ENCODE measurements around the gene SMYD3.

SMYD3 gene

GRCh38 chr1:246134789-246135188, 372.3 kb downstream of the SMYD3 start:
- no peak for DNase-seq

DNA sequence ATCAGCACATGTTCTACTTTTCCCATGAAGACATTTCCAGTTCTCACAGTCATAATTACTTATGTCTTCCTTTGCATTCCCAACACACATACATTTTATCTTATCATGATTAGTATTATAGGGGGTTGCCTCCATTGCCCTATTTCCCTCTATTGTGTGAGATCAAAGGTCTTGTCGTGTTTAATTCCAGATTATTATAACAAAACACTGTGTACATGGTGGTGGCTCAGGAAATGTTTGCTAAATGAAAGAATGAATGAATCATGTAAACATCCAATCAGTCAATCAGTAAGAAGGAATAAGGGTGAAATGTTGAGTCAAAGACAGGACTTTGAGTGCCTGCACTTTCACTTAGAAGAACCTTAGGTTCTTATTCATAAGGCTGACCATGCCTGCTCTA, 376.0 kb downstream of the SMYD3 start:
- DNase-seq = no peak

DNA sequence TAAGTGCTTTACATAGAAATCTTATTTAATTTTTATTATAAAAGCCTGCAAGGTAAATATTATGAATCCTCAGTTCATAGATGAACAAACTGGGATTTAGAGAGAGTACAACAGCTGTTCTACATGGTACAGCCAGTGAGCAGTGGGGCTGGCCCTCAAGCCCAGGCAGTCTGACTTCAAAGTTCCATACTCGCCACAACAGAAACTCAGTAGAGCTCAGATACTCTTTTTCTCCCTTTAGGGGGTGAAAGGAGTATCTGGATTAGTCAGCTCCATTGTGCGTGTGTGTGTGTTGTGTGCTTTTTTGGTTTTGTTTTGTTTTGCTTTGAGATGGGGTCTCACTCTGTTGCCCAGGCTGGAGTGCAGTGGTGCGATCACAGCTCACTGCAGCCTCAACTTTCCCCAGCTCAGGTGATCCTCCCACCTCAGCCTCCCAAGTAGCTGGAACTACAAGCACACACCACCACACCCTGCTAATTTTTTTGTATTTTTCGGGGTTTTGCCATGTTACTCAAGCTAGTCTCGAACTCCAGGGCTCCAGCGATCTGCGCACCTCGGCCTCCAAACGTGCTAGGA, 378.5 kb downstream of the SMYD3 start:
- DNase-seq = no peak

GRCh38 chr1:246126580-246126979, 380.5 kb downstream of the SMYD3 start:
- no peak for DNase-seq

- no peak for DNase-seq
These were observed 385.0 kb downstream of the SMYD3 start for GRCh38 chr1:246122071-246122470.

- no peak for DNase-seq
These were observed 385.5 kb downstream of the SMYD3 start for GRCh38 chr1:246121533-246121932.

- peak; percentile 44 for DNase-seq
These were observed 389.9 kb downstream of the SMYD3 start for GRCh38 chr1:246117066-246117791.

DNA sequence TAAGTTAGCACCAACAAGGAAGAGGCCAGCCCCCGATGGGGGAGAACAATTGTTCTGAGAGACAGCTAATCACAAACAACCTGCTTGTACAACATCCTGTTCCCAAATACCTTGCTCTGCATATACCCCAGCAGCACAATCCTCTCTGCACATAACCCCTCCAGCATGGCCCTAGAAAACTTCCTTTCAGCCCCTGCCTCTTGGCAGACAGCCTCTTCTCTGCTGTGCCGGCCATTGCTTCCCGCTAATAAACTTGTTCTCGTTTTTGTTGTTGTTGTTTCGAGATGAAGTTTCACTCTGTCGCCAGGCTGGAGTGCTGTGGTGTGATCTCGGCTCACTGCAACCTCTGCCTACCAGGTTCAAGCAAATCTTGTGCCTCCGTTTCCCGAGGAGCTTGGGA, 392.7 kb downstream of the SMYD3 start:
- no peak for DNase-seq

DNA sequence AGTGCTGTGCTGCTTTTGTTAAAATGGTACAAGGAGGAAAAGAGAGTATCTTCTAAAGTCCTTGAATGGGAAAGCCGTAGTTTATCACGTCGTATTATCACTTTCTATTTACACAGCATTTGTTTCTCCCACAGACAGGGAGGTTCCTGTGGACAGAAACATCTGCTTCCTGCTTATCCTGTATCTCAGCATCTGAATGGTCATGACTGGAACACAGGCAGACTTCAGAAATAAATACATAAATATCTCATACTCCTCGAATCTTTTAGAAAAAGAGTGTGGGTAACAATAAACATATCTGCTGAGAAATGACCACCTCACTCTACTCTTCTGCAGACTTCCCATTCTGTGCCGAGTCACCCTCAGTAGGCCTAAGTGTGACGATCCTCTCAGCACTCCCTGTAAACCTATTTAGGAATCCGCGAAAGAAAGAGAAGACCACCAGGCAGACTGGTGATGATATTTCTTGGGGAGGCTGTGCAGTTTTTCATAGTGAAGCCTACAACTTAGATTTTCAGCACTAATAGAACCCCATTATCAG, 393.5 kb downstream of the SMYD3 start:
- DNase-seq = no peak

DNA sequence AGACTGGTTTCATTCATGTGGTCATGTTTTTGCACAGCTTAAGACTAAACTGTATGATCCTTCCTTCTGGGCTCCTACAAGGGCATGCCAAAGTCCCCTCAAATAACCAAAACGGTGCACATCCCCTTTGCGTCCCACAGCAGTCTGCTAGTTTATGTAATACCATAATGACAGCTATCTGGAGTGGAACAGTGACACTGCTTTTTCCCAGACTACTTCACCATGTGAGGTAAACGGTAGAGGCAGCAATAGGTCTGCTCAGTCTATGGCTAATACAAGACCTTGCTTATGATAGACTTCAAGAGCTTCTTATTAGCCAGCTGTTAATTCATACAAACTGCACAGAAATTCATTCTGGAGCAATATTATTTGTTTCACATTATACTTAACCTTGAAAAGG, 395.5 kb downstream of the SMYD3 start:
- no peak for DNase-seq

DNA sequence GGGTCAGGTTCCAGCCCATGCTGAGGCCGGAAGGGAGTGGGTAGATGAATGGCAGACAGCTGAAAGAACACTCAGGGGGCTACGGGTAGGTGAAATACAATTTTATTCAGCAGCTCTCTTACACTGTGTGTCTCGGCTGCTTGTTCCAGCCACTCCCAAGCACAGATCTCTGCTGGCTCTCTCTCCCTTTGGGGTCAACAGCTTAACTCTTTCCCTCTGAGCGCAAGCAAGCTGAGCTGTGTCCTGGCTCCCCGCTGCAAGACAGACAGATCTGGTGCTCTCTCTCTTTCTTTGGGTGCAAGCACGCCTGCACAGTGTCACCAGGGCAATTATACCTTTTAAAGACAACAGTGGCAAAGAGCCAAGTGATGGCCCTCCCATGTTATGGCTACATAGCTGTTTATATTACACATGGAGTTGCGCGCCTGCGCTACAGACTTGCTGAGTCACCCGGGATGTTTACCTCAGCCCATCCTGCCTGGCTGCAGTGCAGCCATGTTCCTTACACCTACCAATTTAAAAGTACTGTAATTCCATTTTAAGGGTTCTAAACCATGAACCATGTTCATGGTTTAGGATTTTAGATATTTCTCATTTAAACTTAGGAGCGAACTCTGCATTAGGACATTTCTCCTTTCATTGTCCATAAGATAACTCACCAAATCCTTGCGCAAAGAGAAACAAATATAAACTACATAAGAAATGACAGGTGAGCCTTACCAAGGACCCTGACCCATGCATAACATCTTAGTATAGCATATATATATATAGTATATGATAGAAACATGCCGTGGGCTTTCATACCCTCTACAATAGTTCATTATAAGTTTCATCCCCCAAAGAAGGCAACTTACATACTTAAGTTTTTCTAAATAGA, 396.5 kb downstream of the SMYD3 start:
- peak; percentile 61 for DNase-seq

GRCh38 chr1:246108278-246108925, 398.7 kb downstream of the SMYD3 start:
- DNase-seq = no peak

- peak; percentile 42 for DNase-seq
These were observed 399.4 kb downstream of the SMYD3 start for GRCh38 chr1:246107516-246108277.

GRCh38 chr1:246106342-246106763, 400.7 kb downstream of the SMYD3 start:
- DNase-seq = peak; percentile 8

DNA sequence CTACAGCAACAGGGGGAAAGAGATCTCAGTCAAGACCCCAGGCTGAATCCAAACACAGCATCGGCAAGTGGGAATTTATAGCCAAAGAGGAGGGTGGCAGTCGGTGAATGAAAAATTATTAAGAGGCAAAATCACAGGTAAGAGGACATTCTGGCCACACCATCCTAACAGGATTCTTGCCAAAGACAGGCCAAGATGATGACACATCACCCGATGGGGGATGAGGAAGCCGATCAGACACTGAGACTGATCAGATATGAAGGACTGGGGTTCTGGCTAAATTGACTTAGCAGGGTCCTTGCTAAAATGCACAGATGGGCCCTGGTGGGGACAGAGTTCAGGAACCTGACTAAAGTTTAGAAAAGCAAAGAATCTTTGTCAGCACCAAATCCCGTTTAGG, 402.2 kb downstream of the SMYD3 start:
- no peak for DNase-seq

DNA sequence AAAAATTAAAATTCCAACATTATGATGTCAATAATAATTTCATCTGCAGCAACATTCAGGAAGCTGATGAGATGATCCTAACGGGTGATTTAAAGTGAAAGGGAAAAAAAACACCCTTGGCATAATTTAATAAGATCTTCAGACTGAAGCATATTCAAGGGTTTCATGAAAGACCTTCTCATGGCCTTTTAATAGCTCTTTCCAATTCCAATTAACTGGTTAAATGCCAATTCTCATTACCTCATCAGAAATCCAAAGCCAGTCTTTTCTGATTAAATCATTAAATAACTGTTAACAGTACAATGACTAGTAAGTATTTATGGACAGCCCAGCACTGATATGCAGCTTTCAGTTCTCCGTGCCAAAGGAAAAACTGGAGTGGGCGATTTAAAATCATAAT, 407.5 kb downstream of the SMYD3 start:
- no peak for DNase-seq

DNA sequence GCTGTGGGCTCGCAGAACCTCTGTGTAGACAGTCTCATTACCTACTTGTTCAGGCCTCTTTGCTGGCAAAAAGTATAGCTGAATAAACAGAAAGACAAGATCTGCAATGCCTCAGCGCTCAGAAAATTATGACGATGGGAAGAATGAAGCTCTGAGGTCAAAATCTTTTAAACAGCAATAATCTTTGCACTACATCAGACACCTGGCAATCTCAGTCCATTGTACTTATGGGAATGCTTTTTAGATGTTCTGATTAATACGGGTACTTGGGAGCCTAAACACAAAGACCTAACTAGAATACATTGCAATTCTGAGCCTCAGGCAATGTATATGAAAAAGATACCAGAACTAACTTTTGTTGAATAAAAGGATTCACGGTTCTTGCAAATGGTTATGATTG, 410.7 kb downstream of the SMYD3 start:
- DNase-seq = no peak

GRCh38 chr1:246095443-246095842, 411.6 kb downstream of the SMYD3 start:
- no peak for DNase-seq

- no peak for DNase-seq
These were observed 413.8 kb downstream of the SMYD3 start for GRCh38 chr1:246093230-246093629.

GRCh38 chr1:246092136-246092535, 414.9 kb downstream of the SMYD3 start:
- no peak for DNase-seq

- peak; percentile 41 for DNase-seq
These were observed 415.6 kb downstream of the SMYD3 start for GRCh38 chr1:246091477-246091876.

GRCh38 chr1:246086191-246086590, 420.9 kb downstream of the SMYD3 start:
- DNase-seq = no peak

Data from fibroblast of skin of right quadriceps (primary cell).